ENCODE data around the gene GTPBP8.

The GTPBP8 gene

DNA sequence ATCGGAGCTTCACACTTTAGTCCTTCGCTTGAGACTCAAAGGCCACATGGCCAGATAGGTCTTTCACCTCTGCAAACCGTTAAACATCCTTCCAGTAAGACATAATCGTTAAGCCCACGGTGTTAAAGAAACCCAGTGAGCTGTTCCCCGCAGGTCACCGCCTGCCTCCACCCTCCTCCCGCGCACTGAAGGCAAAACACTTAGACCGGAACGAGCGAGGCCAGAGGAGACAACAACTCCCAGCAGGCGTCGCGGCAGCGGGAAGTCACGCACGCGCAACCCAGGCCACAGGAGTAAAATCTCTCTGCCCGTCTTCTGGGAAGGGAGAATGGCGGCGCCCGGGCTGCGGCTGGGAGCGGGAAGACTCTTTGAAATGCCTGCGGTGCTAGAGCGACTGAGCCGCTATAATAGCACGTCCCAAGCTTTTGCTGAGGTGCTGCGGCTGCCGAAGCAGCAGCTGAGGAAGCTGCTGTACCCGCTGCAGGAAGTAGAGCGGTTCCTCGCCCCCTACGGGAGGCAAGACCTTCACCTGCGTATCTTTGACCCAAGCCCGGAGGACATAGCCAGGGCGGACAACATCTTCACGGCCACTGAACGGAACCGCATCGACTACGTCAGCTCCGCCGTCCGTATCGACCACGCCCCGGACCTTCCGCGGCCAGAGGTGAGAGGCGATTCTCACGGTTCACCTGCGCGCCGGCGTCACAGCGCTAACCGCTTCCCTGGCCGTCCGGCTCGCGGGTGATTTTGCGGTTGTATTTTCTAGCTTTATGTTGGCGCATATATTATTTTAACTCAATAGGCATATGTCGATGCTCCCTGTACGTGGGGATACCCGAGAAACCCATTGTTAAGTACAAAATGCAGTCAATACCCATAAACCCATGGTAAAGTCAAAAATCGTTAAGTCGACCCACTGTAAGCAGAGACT lies at the start of gene GTPBP8:
TSS of gene GTPBP8 (plus strand) at position 313 of the 931 bp plus-strand sequence. CDS start at position 329, 16 bp downstream.
- DNase-seq (ENCODE audit: low spot score): peak; percentile 85

DNA sequence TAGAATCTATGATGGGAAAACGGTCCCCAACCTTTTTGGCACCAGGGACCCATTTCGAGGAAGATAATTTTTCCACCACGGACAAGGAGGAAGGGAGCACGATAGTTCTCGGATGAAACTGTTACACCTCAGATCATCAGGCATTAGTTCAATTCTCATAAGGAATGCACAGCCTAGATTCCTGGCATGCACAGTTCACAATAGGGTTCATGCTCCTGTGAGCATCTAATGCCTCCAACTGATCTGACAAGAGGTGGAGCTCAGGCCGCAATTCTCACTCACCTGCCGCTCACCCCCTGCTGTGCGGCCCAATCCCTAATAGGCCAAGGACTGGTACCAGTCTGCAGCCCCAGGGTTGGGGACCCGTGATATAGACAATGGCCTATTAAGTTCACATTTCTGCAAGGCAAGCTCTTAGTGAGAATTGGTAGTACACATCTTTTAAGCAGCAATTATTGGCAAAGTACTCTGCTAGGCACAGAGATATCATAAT lies 42.4 kb upstream of the GTPBP8 start:
- DNase-seq (ENCODE audit: low spot score): no peak

DNA sequence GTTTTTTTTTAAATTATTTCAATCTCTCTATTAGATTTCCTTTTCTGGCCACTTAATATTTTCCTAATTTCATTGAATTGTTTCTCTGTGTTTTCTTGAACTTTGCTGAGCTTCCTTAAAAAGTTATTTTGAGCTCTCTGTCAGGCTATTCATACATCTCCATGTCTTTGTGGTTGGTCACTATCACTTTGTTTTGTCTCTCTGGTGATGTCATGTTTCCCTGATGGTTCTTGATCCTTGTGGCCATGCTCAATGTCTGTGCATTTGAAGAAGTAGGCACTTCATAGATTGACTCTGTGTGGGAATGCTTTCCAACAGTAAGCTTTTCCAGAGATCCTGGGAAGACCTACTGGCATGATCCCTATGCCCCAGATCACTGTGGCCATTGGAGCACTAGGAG lies 34.4 kb upstream of the GTPBP8 start:
- DNase-seq (ENCODE audit: low spot score): no peak

- DNase-seq (ENCODE audit: low spot score): peak; percentile 3
Observed at GRCh38 chr3:112958811-112959560, 31.8 kb upstream of the GTPBP8 start.

- DNase-seq (ENCODE audit: low spot score): no peak
Observed at GRCh38 chr3:112963683-112964082, 27.1 kb upstream of the GTPBP8 start.

DNA sequence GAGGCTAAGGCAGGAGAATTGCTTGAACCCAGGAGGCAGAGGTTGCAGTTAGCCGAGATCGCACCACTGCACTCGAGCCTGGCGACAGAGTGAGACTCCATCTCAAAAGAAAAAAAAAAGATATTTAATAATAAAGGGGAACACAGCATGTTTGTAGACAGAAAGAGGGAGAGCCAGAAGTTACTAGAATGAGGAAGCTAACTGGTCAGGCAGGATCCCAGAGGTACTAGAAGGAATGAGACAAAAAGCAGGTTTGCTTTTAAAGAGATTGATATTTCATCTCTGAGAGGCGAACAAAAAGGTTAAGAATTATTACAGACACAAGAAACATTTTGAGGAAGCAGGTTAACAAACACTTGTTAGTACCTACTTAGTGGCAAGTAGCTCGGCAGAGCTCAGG lies 25.1 kb upstream of the GTPBP8 start:
- DNase-seq (ENCODE audit: low spot score): no peak

DNA sequence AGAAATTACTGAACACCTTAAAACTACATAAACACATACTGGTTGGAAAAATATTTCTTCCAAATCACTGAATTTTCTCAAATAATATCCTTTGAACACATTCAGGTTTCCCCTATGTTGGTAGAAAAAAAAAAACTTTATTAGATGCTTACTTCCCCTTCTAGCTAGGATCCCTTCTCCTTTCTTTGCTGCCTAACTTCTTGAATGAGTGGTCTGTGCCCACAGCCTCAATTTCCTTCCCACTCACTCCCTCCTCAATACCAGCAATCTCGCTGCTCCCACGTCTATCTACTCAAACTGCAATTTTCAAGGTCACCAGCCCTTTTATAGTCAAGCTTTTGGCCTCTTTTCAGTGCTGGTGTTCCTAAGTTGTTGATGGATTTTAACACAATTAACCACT lies 24.2 kb upstream of the GTPBP8 start:
- no peak for DNase-seq (ENCODE audit: low spot score)

GRCh38 chr3:112967425-112967824 lies 23.4 kb upstream of the GTPBP8 start:
- DNase-seq (ENCODE audit: low spot score): no peak

DNA sequence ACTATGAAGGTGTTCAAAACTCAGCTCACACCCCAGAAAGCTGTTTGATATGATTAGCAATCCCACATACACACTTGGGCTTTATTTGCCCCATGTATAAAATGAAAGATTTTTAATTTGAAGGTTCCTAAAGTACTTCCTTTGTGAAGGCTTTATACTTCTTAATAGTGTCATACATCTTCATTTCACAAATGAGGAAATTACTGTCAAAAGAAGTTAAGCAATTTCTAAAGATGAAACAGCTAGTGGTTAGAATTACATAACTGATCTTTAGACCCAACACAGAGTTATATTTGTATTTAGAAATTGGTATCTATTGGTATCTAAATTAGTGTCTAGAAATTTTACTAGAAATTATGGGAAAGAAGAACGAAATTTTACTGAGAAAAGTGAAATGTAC lies 23.0 kb upstream of the GTPBP8 start:
- no peak for DNase-seq (ENCODE audit: low spot score)

- no peak for DNase-seq (ENCODE audit: low spot score)
Observed at GRCh38 chr3:112972158-112972557, 18.6 kb upstream of the GTPBP8 start.

DNA sequence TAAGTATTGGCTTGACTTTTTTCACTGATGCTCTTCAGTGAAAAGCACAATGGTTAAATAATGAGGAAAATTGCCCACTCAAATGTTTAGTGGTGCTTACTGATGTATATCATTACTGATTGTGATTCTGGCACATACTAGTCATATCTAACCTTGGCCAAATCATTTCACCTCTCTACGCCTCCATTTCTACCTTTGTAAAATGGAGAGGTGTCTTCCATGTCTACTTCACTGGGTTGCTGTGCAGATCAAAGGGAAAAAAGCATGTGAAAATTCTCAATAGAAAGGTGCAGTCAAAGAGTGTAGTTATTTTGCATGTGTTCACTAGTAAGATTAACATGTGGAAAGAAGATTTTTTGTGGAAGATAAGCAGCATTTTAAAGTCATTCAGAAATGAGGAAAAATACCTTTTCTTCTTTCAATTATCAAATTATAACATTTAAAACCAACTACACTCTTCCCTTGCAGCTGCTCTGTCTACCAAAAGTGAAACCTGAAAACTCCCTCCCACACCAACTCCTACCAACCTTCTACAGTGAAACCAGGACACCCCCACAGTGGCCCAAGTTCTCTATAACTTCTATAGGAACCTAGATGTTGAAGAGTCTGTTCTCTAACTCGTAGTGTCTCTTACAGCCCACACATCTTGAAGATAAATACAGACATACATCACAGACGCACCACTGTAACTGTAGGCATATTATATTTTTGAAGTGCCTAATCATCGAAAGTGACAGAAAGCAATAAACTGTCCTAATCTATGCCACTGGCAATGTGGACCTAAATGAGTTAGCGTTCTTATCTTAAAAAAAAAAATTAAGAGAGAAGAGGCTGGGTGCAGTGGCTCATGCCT lies 17.2 kb upstream of the GTPBP8 start:
- DNase-seq (ENCODE audit: low spot score): peak; percentile 50

DNA sequence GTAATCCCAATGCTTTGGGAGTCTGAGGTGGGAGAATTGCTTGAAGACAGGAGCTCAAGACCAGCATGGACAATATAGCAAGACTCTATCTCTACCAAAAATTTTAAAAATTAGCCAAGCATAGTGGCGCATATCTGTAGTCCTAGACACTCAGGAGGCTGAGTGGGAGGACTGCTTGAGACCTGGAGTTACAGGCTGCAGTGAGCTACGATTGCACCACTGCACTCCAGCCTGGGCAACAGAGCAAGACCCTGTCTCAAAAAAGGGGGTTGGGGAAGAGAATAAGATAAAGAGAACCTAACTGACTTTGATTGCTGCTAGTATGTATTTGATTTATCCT lies 16.6 kb upstream of the GTPBP8 start:
- DNase-seq (ENCODE audit: low spot score): no peak

GRCh38 chr3:112974894-112975293 lies 15.9 kb upstream of the GTPBP8 start, which contains the start of gene CD200R1:
TSS of gene CD200R1 (minus strand) at chr3:112975103. CDS start at chr3:112974857, 246 bp downstream.
- DNase-seq (ENCODE audit: low spot score): peak; percentile 36

GRCh38 chr3:112976001-112976400 lies 14.8 kb upstream of the GTPBP8 start:
- DNase-seq (ENCODE audit: low spot score): no peak

- DNase-seq (ENCODE audit: low spot score): no peak
Observed at GRCh38 chr3:112976953-112977352, 13.8 kb upstream of the GTPBP8 start.

DNA sequence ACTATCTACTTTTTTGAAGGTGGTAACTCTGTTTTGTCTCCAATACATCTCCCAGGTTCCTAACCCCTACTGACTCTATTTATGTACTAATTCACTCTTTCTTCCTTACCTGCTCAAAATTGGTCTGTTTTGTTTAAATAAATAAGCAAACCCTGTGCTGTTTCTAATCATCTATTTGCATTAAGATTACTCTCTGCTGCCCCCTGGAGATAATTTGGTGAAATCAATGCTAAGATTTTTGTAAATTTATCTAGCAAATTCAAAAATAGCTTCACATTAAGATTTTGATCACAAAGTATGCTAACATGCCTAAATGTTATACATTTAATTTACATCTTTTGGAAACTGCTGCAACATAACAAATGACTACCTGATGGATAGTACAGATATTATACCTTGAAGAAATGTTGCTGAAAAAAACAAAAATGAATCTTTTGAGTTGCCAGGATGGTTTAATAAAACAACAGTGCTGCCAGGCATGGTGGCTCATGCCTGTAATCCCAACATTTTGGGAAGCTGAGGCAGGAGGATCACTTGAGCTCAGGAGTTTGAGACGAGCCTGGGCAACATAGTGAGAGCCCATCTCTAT lies 11.4 kb upstream of the GTPBP8 start:
- DNase-seq (ENCODE audit: low spot score): peak; percentile 56

DNA sequence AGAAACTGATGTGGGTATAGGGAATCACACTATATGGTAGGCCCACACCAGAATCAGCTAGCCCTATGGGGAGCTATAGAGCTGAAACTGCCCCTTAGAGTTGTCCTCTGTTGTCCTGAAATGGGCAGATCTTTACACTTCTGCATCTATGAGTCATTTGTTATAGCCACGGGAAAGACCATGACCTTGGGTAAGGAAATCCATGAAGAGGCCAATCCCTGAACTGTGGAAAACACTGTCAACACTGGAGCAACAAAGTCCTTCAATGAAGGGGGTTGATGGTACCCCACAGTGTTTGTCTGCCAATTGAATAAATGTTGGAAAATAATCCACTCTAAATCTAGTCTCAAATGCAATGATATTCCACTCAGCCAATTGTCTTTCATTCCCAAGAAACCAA lies 10.7 kb upstream of the GTPBP8 start:
- DNase-seq (ENCODE audit: low spot score): no peak

- DNase-seq (ENCODE audit: low spot score): no peak
Observed at GRCh38 chr3:112982710-112983109, 8.1 kb upstream of the GTPBP8 start.

DNA sequence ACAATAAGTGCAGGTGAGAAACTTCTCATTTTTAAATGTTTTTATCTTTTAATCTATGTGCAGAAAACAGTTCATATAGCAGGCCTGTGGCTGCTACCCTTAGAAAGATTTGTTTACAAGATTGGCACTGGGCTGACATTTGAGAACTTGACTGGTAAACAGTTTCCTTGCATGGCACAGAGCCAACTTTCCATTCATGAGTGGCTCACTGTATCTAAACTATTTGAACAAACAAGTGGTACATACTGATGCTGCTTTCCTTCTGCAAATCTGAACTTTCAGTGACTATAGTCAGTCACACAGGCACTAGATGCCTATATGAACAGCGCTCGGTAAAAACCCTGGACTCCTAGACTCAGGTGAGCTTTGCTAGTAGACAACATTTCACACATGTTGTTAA lies 6.3 kb upstream of the GTPBP8 start:
- DNase-seq (ENCODE audit: low spot score): peak; percentile 64

DNA sequence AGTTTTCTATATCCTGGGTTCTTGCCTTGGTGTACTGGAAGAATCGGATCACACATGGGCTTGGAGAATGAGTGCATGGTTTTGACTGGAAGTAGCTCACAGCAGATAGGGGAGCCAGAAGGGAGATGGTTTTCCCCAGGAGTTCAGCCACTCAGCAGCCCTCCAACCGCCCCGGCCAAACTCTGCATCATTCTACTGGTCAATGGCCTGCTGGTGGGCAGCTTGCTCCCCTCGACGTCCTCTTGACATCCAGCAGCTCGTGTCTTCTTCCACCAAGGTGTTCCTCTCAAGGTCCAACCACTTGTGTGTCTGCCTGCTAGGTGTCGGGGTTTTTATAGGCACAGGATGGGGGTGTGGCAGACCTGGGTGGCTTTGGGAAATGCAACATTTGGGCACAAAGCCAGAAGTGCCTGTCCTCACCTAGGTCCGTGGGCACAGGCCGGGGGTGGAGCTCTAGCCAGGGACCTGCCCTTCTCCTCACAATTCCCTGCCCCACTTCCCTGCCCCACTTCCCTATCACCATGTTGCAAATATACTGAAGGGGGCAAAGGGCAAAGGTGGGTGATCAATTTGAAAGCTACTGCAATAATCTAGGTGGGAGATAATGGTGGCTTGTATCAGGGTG lies 3.0 kb upstream of the GTPBP8 start:
- DNase-seq (ENCODE audit: low spot score): no peak

- no peak for DNase-seq (ENCODE audit: low spot score)
Observed at GRCh38 chr3:112995800-112996199, 5.0 kb downstream of the GTPBP8 start.
